GM12873 (cell line): ENCODE results near the gene TFIP11.

Source experiments
- CTCF ChIP-seq: IDR thresholded peaks from 2 replicates; pipeline ENCODE4 v1.5.1; 2012; ENCODE audit warnings: low read depth, mild to moderate bottlenecking, moderate library complexity, low read length, control low read depth; ENCODE audit not compliant: insufficient read depth; ENCODE audit errors: missing control alignments

The TFIP11 gene

DNA sequence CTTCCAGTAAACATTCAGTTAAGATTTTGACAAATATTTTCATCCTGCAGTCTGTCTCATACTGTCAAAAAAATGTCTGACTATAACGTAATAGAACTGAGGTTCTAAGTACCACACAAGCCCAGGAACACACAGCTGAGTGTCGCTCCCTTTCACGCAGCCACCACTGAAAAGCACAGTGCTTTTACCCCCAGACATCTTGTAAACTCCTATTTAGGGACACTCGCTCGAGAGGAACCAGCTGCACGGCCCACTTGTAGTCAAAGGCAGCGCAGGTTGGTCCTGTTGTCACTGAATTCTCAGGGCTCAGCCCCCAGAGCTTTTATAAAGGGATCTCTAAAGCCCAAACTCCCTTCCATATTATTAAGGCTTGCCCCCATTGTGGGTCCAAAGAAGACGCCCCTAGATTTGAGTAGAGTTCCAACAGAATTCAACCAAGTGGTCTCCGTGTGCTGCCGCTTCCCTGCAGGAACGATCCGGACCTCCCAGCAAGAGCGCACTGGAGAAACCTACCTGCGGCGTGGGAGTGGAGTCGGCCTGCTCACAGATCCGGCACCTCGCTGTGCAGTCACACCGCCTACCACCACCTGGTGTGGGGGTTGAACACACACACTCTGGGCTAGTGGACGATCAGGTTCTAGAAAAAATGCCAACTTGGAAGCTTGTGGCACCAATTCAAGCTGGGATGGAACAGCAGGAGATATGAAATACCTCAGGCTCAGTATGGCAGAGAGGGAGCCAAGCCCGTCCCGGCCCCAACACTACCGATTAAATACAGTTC is 59.8 kb downstream of the TFIP11 start:
- no peak for TF ChIP-seq CTCF

DNA sequence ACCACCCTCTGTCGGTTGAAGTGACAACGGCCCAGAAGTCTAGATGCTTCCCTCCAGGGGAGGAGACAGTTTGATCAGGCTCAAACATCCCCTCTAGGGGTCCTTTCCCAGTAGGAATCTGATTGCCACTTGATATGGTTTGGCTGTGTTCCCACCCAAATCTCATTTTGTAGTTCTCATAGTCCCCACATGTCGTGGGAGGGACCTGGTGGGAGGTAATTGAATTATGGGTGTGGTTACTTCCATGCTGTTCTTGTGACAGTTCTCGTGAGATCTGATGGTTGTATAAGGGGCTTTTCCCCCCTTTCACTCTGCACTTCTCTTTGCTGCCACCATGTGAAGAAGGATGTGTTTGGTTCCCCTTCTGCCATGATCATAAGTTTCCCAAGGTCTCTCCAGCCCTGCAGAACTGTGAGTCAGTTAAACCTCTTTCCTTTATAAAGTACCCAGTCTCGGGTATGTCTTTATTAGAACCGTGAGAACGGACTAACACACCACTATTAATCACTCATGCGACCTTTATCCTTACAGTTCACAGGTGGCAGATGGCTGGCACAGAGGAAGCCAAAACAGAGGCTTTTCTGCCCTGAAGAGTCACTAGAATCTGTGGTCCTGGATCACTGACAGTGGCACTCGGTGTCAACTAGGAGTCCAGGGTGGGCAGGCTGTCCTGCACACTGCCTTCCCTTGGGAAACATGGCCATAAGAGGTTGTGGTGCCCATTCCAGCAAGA is 61.7 kb downstream of the TFIP11 start:
- no peak for TF ChIP-seq CTCF

DNA sequence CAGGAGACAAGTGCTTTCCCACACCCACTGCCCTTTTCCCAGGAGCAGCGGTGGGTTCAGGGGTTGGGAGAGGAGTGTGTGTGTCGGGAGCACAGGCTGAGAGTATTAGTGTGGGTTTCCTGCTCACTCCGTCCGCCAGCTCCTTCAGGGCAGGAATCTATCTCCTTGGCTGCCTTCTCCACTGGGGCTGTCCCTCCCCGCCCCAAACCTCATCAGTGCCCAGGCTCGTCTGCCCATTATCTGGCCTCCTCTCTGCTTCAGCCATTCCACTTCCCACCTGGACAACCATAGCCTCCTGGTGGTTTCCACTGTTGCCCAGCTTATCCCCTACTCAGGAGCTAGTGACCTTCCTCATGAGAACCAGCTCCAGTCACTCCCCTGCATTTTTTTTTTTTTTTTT is 63.3 kb downstream of the TFIP11 start:
- TF ChIP-seq CTCF = no peak

- TF ChIP-seq CTCF = no peak
These were observed 63.9 kb downstream of the TFIP11 start for GRCh38 chr22:26448334-26448733.

GRCh38 chr22:26447584-26448329 is 64.5 kb downstream of the TFIP11 start:
- TF ChIP-seq CTCF = no peak

- no peak for TF ChIP-seq CTCF
These were observed 65.3 kb downstream of the TFIP11 start for GRCh38 chr22:26446808-26447515.
